Loucy (cell line): ENCODE data around the gene WDR43.

Source experiments
- H2AFZ ChIP-seq: fragments of 200-600 bp; sonication (generic); 2 replicates; pipeline ENCODE4 v1.6.0; 2016; ENCODE audit warnings: antibody characterized with exemption, mild to moderate bottlenecking, low read length, moderate library complexity
- H3F3A ChIP-seq: fragments of 200-600 bp; 2 replicates; pipeline ENCODE4 v1.6.0; 2016; ENCODE audit warnings: antibody characterized with exemption, low read depth, mild to moderate bottlenecking
- H3K27me3 ChIP-seq: fragments of 200-600 bp; sonication (generic); 2 replicates; pipeline ENCODE4 v1.6.1; 2014; ENCODE audit warnings: low read length, mild to moderate bottlenecking; ENCODE audit not compliant: insufficient read depth, poor library complexity, severe bottlenecking
- H3K36me3 ChIP-seq: fragments of 200-600 bp; sonication (generic); 2 replicates; pipeline ENCODE4 v1.6.1; 2016; ENCODE audit warnings: low read length; ENCODE audit not compliant: insufficient read depth
- H3K4me1 ChIP-seq: fragments of 200-600 bp; sonication (generic); 2 replicates; pipeline ENCODE4 v1.5.1; 2014; ENCODE audit warnings: low read length, mild to moderate bottlenecking; ENCODE audit not compliant: insufficient read depth, poor library complexity, severe bottlenecking
- H3K4me2 ChIP-seq: fragments of 200-600 bp; sonication (generic); 2 replicates; pipeline ENCODE4 v1.6.0; 2014; ENCODE audit warnings: antibody characterized with exemption, low read length, low read depth, mild to moderate bottlenecking; ENCODE audit not compliant: poor library complexity, severe bottlenecking
- H3K4me3 ChIP-seq: fragments of 200-600 bp; sonication (generic); 2 replicates; pipeline ENCODE4 v1.5.1; 2014; ENCODE audit warnings: low read length, mild to moderate bottlenecking, mixed read lengths; ENCODE audit not compliant: poor library complexity, severe bottlenecking
- H3K79me2 ChIP-seq: fragments of 200-600 bp; sonication (generic); 2 replicates; pipeline ENCODE4 v1.6.1; 2014; ENCODE audit warnings: low read length; ENCODE audit not compliant: insufficient read depth
- H3K9ac ChIP-seq: fragments of 200-600 bp; sonication (generic); 2 replicates; pipeline ENCODE4 v1.6.0; 2014; ENCODE audit warnings: mild to moderate bottlenecking, low read depth, low read length, moderate library complexity; ENCODE audit not compliant: poor library complexity, severe bottlenecking
- H3K9me2 ChIP-seq: fragments of 200-600 bp; sonication (generic); replicated peaks from 2 replicates; pipeline ENCODE4 v1.6.1; 2016; ENCODE audit warnings: low read depth, low read length, mixed read lengths
- H3K9me3 ChIP-seq: fragments of 200-600 bp; sonication (generic); 2 replicates; pipeline ENCODE4 v1.6.1; 2014; ENCODE audit warnings: mild to moderate bottlenecking, antibody characterized with exemption, low read length, low read depth; ENCODE audit not compliant: insufficient read depth
- H4K20me1 ChIP-seq: fragments of 200-600 bp; sonication (generic); 2 replicates; pipeline ENCODE4 v1.6.0; 2014; ENCODE audit warnings: antibody characterized with exemption, low read length, mild to moderate bottlenecking; ENCODE audit not compliant: insufficient read depth, poor library complexity, severe bottlenecking
- EZH2phosphoT487 ChIP-seq: fragments of 200-600 bp; IDR thresholded peaks from 2 replicates; pipeline ENCODE4 v1.6.1; 2018; ENCODE audit warnings: antibody characterized with exemption, mild to moderate bottlenecking, moderate library complexity, borderline replicate concordance
- TF ChIP-seq, protein P1 (sequence below): fragments of 200-600 bp; sonication (generic); conservative IDR thresholded peaks from 2 replicates; pipeline ENCODE4 v1.5.1; 2014; ENCODE audit warnings: mild to moderate bottlenecking, antibody characterized with exemption, low read length

Gene WDR43, protein sequence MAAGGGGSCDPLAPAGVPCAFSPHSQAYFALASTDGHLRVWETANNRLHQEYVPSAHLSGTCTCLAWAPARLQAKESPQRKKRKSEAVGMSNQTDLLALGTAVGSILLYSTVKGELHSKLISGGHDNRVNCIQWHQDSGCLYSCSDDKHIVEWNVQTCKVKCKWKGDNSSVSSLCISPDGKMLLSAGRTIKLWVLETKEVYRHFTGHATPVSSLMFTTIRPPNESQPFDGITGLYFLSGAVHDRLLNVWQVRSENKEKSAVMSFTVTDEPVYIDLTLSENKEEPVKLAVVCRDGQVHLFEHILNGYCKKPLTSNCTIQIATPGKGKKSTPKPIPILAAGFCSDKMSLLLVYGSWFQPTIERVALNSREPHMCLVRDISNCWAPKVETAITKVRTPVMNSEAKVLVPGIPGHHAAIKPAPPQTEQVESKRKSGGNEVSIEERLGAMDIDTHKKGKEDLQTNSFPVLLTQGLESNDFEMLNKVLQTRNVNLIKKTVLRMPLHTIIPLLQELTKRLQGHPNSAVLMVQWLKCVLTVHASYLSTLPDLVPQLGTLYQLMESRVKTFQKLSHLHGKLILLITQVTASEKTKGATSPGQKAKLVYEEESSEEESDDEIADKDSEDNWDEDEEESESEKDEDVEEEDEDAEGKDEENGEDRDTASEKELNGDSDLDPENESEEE

DNA sequence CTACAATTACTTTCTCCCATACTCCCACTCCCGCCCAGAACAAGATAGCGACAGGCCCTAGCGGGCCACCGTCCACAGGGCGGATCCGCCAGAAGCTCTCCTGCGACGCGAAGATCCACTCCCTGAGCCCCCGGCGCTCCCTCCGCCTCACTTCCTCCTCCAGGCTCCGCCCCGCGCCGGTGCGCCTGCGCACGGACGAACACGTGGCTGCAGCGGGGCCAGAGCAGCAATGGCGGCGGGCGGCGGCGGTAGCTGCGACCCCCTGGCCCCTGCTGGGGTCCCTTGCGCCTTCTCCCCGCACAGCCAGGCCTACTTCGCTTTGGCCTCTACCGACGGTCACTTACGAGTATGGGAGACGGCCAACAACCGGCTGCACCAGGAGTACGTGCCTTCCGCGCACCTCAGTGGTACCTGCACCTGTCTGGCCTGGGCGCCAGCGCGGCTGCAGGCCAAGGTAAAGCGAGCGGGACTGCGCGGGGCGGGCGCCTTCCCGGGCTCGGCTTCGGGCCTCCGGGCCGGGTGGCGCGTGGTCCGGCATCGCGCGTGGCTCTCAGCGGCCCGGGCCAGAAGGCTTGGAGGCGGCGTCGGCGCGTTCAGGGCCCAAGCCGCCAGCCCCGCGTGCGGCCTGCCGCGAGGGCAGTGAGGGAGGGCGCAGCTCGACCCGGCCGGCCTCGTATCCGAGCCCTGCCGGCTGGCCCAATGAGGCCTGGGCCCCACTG, at the start of gene WDR43:
TSS of gene WDR43 (plus strand) at position 198 of the 719 bp plus-strand sequence. CDS start at position 230, 32 bp downstream.
- TF ChIP-seq, protein P1, sequence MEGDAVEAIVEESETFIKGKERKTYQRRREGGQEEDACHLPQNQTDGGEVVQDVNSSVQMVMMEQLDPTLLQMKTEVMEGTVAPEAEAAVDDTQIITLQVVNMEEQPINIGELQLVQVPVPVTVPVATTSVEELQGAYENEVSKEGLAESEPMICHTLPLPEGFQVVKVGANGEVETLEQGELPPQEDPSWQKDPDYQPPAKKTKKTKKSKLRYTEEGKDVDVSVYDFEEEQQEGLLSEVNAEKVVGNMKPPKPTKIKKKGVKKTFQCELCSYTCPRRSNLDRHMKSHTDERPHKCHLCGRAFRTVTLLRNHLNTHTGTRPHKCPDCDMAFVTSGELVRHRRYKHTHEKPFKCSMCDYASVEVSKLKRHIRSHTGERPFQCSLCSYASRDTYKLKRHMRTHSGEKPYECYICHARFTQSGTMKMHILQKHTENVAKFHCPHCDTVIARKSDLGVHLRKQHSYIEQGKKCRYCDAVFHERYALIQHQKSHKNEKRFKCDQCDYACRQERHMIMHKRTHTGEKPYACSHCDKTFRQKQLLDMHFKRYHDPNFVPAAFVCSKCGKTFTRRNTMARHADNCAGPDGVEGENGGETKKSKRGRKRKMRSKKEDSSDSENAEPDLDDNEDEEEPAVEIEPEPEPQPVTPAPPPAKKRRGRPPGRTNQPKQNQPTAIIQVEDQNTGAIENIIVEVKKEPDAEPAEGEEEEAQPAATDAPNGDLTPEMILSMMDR: no peak
- peak within 1 kb of the TSS; percentile 90 for H3K9ac ChIP-seq
- H3K9me2 ChIP-seq: no peaks in the 10 kb centered on the region
- H4K20me1 ChIP-seq: peaks cover 51% of the 10 kb centered on the region
- H3K4me3 ChIP-seq: peak within 1 kb of the TSS; percentile 99
- H3K4me1 ChIP-seq: peaks cover 36% of the 10 kb centered on the region
- H3K9me3 ChIP-seq: no peaks in the 10 kb centered on the region
- H3K79me2 ChIP-seq: peaks cover 53% of the 10 kb centered on the region
- no peaks in the 10 kb centered on the region for H3K36me3 ChIP-seq
- H3K4me2 ChIP-seq: peak within 1 kb of the TSS; percentile 95
- no peaks in the 10 kb centered on the region for H3F3A ChIP-seq
- H2AFZ ChIP-seq: peak within 1 kb of the TSS; percentile 72
- peaks cover 5% of the 10 kb centered on the region for H3K27me3 ChIP-seq

DNA sequence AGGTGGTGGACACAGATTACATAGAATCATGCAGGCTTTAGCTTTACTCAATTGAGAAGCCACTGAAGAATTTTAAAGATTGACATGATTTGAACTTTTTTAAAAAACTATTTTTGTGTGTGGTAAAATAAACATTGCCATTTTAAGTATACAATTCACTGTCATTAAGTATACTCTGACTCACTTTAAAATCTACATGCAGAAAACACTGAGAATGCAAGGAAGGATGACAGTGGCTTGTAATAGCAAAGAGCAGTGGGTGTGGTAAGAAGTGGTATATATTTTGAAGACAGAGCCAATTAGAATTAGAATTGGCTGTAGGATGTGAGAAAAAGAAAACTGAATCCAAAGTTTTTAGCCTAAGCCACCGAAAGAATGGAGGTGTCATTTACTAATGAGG, 39.3 kb upstream of the WDR43 start:
- Histone ChIP-seq H3K27me3 (no peaks in the 10 kb centered on the region), H3K4me3 (no peak overlapping the region), H3K9me3 (no peaks in the 10 kb centered on the region), H3K9me2 (no peaks in the 10 kb centered on the region), H3K36me3 (no peaks in the 10 kb centered on the region), H3K4me2 (no peak overlapping the region), H3K79me2 (no peaks in the 10 kb centered on the region; the same call in 1 of the 2 replicates), H2AFZ (no peak overlapping the region), H4K20me1 (no peaks in the 10 kb centered on the region), H3K9ac (no peak overlapping the region), H3K4me1 (no peaks in the 10 kb centered on the region), H3F3A (no peaks in the 10 kb centered on the region)
- no peak for TF ChIP-seq EZH2phosphoT487
- TF ChIP-seq, protein P1: no peak

DNA sequence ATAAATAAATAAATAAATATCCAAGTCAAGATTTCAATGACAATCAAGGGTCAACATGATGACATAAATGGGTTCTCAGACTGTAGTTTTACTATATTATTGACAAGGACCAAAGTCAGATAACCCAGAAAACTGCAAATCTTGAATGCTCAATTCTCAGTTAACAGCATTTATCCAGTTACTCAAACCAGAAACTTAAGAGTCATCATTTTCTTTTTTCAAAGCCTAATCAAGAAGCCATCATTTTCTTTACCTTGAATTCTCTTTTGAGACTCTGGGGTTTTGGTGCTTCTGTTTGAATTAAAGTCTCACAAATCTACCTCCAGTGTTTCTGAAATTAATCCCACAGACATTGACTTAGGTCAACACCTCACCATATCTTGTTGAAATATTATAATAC, 38.5 kb upstream of the WDR43 start:
- peaks cover 4% of the 10 kb centered on the region; the same call in 1 of the 2 replicates for H3K36me3 ChIP-seq
- H3K4me3 ChIP-seq: no peak overlapping the region
- no peak for TF ChIP-seq EZH2phosphoT487
- TF ChIP-seq, protein P1: no peak
- H3K9ac ChIP-seq: no peak overlapping the region
- no peaks in the 10 kb centered on the region for H3K9me2 ChIP-seq
- no peaks in the 10 kb centered on the region for H3F3A ChIP-seq
- no peaks in the 10 kb centered on the region; the same call in 1 of the 2 replicates for H3K79me2 ChIP-seq
- no peaks in the 10 kb centered on the region for H3K27me3 ChIP-seq
- no peaks in the 10 kb centered on the region for H4K20me1 ChIP-seq
- H3K9me3 ChIP-seq: no peaks in the 10 kb centered on the region
- H3K4me2 ChIP-seq: no peak overlapping the region
- H3K4me1 ChIP-seq: no peaks in the 10 kb centered on the region
- no peak overlapping the region for H2AFZ ChIP-seq
